A549 (cell line): ENCODE data around the gene TROAP. TPM values are rescaled to one million over a fixed set of nuclear protein-coding genes. Genes with fewer than 3 reads are reported as not detected.

Experiments
- ATAC-seq, 2 experiments: fragments of 200-7000 bp in 1 of 2; fragments of >200 bp in 1 of 2; cut with Nextera tagmentation in 1 of 2; cut with Tn5 transposase in 1 of 2; 3 replicates each; pipeline versions ENCODE4 v1.8.0 to v1.9.1; 2018 to 2020; ENCODE audit warnings: mild to moderate bottlenecking in 1 of 2, moderate library complexity in 1 of 2
- CTCF ChIA-PET: fragments of 300-600 bp; sonication (Branson Sonifier 250); formaldehyde crosslinking; extraction: SDS; loops from one replicate; lab custom pipeline; 2021; ENCODE audit warnings: antibody characterized with exemption, inconsistent platforms; lab: Yijun Ruan, JAX
- POLR2A ChIA-PET: fragments of 350-600 bp; formaldehyde crosslinking; extraction: SDS; loops from one replicate; lab custom pipeline; 2021; ENCODE audit warnings: antibody characterized with exemption, inconsistent platforms; lab: Yijun Ruan, JAX
- DNase-seq, 2 experiments: peaks; one replicate each; pipeline versions ENCODE4 v3.0.0 to v3.0.0-alpha.2; 2011 to 2016; ENCODE audit warnings: low read depth in 1 of 2, low spot score in 1 of 2
- FAIRE-seq: peaks from 2 replicates; lab custom pipeline; 2011; peaks lifted over from hg19 to GRCh38; lab: Jason Lieb, UNC
- H3K27ac ChIP-seq, 2 experiments: fragments of >200 bp; sonication (Bioruptor Twin); formaldehyde crosslinking; 3 replicates each; pipeline ENCODE4 v1.5.1; 2016 to 2017
- H3K4me1 ChIP-seq: fragments of >200 bp; sonication (Bioruptor Twin); formaldehyde crosslinking; 3 replicates; pipeline ENCODE4 v1.6.1; 2016
- H3K4me2 ChIP-seq: fragments of >200 bp; sonication (Bioruptor Twin); formaldehyde crosslinking; 3 replicates; pipeline ENCODE4 v1.6.1; 2016
- H3K4me3 ChIP-seq: fragments of >200 bp; sonication (Bioruptor Twin); formaldehyde crosslinking; 3 replicates; pipeline ENCODE4 v1.5.1; 2016
- H3K9me3 ChIP-seq: fragments of >200 bp; sonication (Bioruptor Twin); formaldehyde crosslinking; 3 replicates; pipeline ENCODE4 v1.6.1; 2016
- BHLHE40 ChIP-seq: IDR thresholded peaks from 2 replicates; pipeline ENCODE4 v1.6.1; 2012; ENCODE audit warnings: low read depth, low read length, inconsistent platforms
- CBX2 ChIP-seq: fragments of 200-600 bp; sonication (generic); IDR thresholded peaks from 2 replicates; pipeline ENCODE4 v1.6.1; 2016; ENCODE audit warnings: low read depth, mild to moderate bottlenecking, borderline replicate concordance
- CHD4 ChIP-seq: fragments of 200-600 bp; sonication (generic); IDR thresholded peaks from 2 replicates; pipeline ENCODE4 v1.6.1; 2016; ENCODE audit warnings: antibody characterized with exemption, mild to moderate bottlenecking, borderline replicate concordance
- EHF ChIP-seq: fragments of 250-450 bp; sonication (Bioruptor Pico); IDR thresholded peaks from 2 replicates; pipeline ENCODE4 v1.5.0; 2020; ENCODE audit warnings: mild to moderate bottlenecking
- EHMT2 ChIP-seq: fragments of 200-600 bp; sonication (generic); IDR thresholded peaks from 2 replicates; pipeline ENCODE4 v1.6.1; 2016; ENCODE audit warnings: antibody characterized with exemption, low read depth, mild to moderate bottlenecking, moderate library complexity
- FOXS1 ChIP-seq: fragments of 250-450 bp; sonication (Bioruptor Pico); IDR thresholded peaks from 2 replicates; pipeline ENCODE4 v1.5.0; 2020; ENCODE audit warnings: mild to moderate bottlenecking, moderate library complexity
- GATA3 ChIP-seq: IDR thresholded peaks from 2 replicates; pipeline ENCODE4 v1.6.1; 2012; ENCODE audit warnings: borderline replicate concordance
- HDAC2 ChIP-seq: fragments of 200-600 bp; sonication (generic); IDR thresholded peaks from 2 replicates; pipeline ENCODE4 v1.6.1; 2016
- HEYL ChIP-seq: fragments of 250-450 bp; sonication (Bioruptor Pico); IDR thresholded peaks from 2 replicates; pipeline ENCODE4 v1.8.0; 2021; ENCODE audit warnings: mild to moderate bottlenecking, moderate library complexity
- HOXB13 ChIP-seq: fragments of 250-450 bp; sonication (Bioruptor Pico); IDR thresholded peaks from 2 replicates; pipeline ENCODE4 v1.5.0; 2020; ENCODE audit warnings: low read depth, mild to moderate bottlenecking, moderate library complexity
- KDM1A ChIP-seq: fragments of 200-600 bp; sonication (generic); IDR thresholded peaks from 2 replicates; pipeline ENCODE4 v1.6.1; 2016; ENCODE audit warnings: low read depth, mild to moderate bottlenecking
- KDM5A ChIP-seq: fragments of 200-600 bp; sonication (generic); IDR thresholded peaks from 2 replicates; pipeline ENCODE4 v1.6.1; 2016; ENCODE audit warnings: antibody characterized with exemption, mild to moderate bottlenecking
- MAFK ChIP-seq: fragments of 450-650 bp; IDR thresholded peaks from 2 replicates; pipeline ENCODE4 v1.6.1; 2014; ENCODE audit not compliant: partially characterized antibody
- MAZ ChIP-seq: fragments of 150-350 bp; IDR thresholded peaks from 2 replicates; pipeline ENCODE4 v1.6.1; 2014; ENCODE audit warnings: antibody characterized with exemption, low read depth, low read length, borderline replicate concordance
- NPAS2 ChIP-seq: fragments of 250-450 bp; sonication (Bioruptor Pico); IDR thresholded peaks from 2 replicates; pipeline ENCODE4 v1.8.0; 2022; ENCODE audit warnings: mild to moderate bottlenecking, moderate library complexity, borderline replicate concordance
- POLR2A ChIP-seq: IDR thresholded peaks from 2 replicates; pipeline ENCODE4 v1.6.1; 2012; ENCODE audit warnings: mild to moderate bottlenecking, low read length
- RAD21 ChIP-seq, 2 experiments: fragments of >200 bp in 1 of 2; sonication (Bioruptor Twin) in 1 of 2; formaldehyde crosslinking in 1 of 2; IDR thresholded peaks in 1 of 2; conservative IDR thresholded peaks in 1 of 2; 2 replicates in 1 of 2; 3 replicates in 1 of 2; pipeline ENCODE4 v1.6.1; 2012 to 2018; ENCODE audit warnings: inconsistent platforms in 1 of 2
- SMC3 ChIP-seq: fragments of >200 bp; sonication (Bioruptor Twin); formaldehyde crosslinking; IDR thresholded peaks from 3 replicates; pipeline ENCODE4 v1.6.1; 2018; ENCODE audit warnings: inconsistent platforms
- ZFP36 ChIP-seq: fragments of 450-650 bp; IDR thresholded peaks from 2 replicates; pipeline ENCODE4 v1.6.1; 2014; ENCODE audit warnings: borderline replicate concordance; ENCODE audit not compliant: partially characterized antibody
- whole genome bisulfite sequencing: methylation state at CpG from one replicate; pipeline ENCODE4 v1.1.6; 2017; ENCODE audit errors: missing lambda C conversion rate; 5-methylcytosine and 5-hydroxymethylcytosine counted together
- polyA plus RNA-seq, 4 experiments: library from polyadenylated mRNA; depleted of rRNA in 3 of 4; stranded (reverse); fragments of >200 nt; fragmentation: RNase III in 1 of 4; extraction: RNeasy Plus Mini Kit Qiagen cat#74134 plus additional on column Dnase treatment in 1 of 4; gene quantifications; 2 replicates in 3 of 4; 3 replicates in 1 of 4; pipeline ENCODE4 v1.2.3, GENCODE V29; 2011 to 2017
- TF ChIP-seq, protein P1 (sequence below): IDR thresholded peaks from 2 replicates; pipeline ENCODE4 v1.6.1; 2012; ENCODE audit warnings: low read depth, borderline replicate concordance
- TF ChIP-seq, protein P2 (sequence below): fragments of 200-600 bp; sonication (generic); IDR thresholded peaks from 2 replicates; pipeline ENCODE4 v1.6.1; 2016; ENCODE audit warnings: antibody characterized with exemption, mild to moderate bottlenecking, moderate library complexity
- TF ChIP-seq, protein P3 (sequence below): fragments of 150-350 bp; IDR thresholded peaks from 2 replicates; pipeline ENCODE4 v1.6.1; 2014; ENCODE audit warnings: low read depth, mild to moderate bottlenecking, low read length
- TF ChIP-seq, protein P4 (sequence below): IDR thresholded peaks from 2 replicates; pipeline ENCODE4 v1.6.1; 2012
- TF ChIP-seq, protein P5 (sequence below): fragments of 450-650 bp; IDR thresholded peaks from 2 replicates; pipeline ENCODE4 v1.6.1; 2014; ENCODE audit warnings: antibody characterized with exemption
- TF ChIP-seq, protein P6 (sequence below): fragments of >200 bp; sonication (Bioruptor Twin); formaldehyde crosslinking; IDR thresholded peaks from 3 replicates; pipeline ENCODE4 v1.5.1; 2016

The TROAP gene
- polyA plus RNA-seq, 2 of the 4 experiments (the other 2 are of a cell fraction) = 50.0 to 55.5 TPM

DNA sequence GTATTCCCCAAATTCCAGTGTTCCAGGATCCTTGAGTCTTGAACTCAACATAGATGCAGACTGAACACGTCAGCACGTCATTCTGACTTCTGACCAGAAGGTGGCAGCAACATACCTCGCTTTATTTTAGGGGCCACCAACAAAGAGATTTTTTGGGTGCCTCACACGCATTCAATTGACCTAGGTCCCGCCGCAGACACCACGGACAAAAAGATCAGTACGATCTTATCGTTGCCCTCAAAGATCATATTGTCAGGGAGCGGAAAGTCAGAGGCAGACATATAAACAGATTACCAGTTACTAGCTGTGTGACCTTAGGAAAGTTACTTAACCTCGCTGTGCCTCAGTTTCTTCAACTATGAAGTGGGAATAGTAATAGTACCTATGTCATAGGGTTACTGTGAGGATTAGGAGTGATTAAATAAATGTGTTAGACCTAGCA lies 34.6 kb upstream of the TROAP start:
- FAIRE-seq = peak; percentile 59
- peak; percentile 47 to 66; a peak in 4 of 6 replicates for ATAC-seq
- POLR2A ChIA-PET = interaction anchor here (0.6 to 1.0 kb wide), 2 partner anchors 9 to 23 kb away, joined by 4 to 6 read pairs; no protein-coding TSS in a partner anchor
- CTCF ChIA-PET = interaction anchor here (0.6 to 15.8 kb wide), 38 partner anchors 7 to 335 kb away, joined by 3 to 164 read pairs (median 6); partner anchors contain the start of genes C1QL4, DNAJC22, PRPF40B and PRPH
- peak; percentile 66 to 70 for DNase-seq
- Histone ChIP-seq H3K4me3 (no peak overlapping the region), H3K27ac (no peak overlapping the region), H3K4me1 (0 out of 3 replicates have a peak, but pooled peaks cover 12% of the 10 kb centered on the region), H3K4me2 (no peak overlapping the region), H3K9me3 (no peaks in the 10 kb centered on the region)
- 6% methylated on average over 11 of the region's 11 CpGs for WGBS
- peak; percentile 89 to 91 for TF ChIP-seq RAD21 (conservative IDR thresholded peaks at IDR 0.05 in 1 of 2, IDR thresholded peaks at IDR 0.05 in 1 of 2)
- TF ChIP-seq, protein P1, sequence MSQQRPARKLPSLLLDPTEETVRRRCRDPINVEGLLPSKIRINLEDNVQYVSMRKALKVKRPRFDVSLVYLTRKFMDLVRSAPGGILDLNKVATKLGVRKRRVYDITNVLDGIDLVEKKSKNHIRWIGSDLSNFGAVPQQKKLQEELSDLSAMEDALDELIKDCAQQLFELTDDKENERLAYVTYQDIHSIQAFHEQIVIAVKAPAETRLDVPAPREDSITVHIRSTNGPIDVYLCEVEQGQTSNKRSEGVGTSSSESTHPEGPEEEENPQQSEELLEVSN = no peak
- no peak for TF ChIP-seq HOXB13 (CRISPR knock-in tag)
- TF ChIP-seq, protein P2, sequence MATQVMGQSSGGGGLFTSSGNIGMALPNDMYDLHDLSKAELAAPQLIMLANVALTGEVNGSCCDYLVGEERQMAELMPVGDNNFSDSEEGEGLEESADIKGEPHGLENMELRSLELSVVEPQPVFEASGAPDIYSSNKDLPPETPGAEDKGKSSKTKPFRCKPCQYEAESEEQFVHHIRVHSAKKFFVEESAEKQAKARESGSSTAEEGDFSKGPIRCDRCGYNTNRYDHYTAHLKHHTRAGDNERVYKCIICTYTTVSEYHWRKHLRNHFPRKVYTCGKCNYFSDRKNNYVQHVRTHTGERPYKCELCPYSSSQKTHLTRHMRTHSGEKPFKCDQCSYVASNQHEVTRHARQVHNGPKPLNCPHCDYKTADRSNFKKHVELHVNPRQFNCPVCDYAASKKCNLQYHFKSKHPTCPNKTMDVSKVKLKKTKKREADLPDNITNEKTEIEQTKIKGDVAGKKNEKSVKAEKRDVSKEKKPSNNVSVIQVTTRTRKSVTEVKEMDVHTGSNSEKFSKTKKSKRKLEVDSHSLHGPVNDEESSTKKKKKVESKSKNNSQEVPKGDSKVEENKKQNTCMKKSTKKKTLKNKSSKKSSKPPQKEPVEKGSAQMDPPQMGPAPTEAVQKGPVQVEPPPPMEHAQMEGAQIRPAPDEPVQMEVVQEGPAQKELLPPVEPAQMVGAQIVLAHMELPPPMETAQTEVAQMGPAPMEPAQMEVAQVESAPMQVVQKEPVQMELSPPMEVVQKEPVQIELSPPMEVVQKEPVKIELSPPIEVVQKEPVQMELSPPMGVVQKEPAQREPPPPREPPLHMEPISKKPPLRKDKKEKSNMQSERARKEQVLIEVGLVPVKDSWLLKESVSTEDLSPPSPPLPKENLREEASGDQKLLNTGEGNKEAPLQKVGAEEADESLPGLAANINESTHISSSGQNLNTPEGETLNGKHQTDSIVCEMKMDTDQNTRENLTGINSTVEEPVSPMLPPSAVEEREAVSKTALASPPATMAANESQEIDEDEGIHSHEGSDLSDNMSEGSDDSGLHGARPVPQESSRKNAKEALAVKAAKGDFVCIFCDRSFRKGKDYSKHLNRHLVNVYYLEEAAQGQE = no peak
- no peak for TF ChIP-seq EHMT2
- no peak for TF ChIP-seq HEYL (CRISPR knock-in tag)
- TF ChIP-seq ZFP36 = peak; percentile 79
- peak; percentile 21 for TF ChIP-seq MAFK
- TF ChIP-seq SMC3 = peak; percentile 65
- TF ChIP-seq MAZ = no peak
- no peak for TF ChIP-seq HDAC2
- TF ChIP-seq KDM1A = peak; percentile 68; the same call in 1 of the 2 replicates
- no peak for TF ChIP-seq NPAS2 (CRISPR knock-in tag)
- no peak for TF ChIP-seq CHD4
- no peak for TF ChIP-seq EHF (CRISPR knock-in tag)
- TF ChIP-seq, protein P3, sequence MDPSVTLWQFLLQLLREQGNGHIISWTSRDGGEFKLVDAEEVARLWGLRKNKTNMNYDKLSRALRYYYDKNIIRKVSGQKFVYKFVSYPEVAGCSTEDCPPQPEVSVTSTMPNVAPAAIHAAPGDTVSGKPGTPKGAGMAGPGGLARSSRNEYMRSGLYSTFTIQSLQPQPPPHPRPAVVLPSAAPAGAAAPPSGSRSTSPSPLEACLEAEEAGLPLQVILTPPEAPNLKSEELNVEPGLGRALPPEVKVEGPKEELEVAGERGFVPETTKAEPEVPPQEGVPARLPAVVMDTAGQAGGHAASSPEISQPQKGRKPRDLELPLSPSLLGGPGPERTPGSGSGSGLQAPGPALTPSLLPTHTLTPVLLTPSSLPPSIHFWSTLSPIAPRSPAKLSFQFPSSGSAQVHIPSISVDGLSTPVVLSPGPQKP = no peak
- no peak for TF ChIP-seq POLR2A
- no peak for TF ChIP-seq GATA3
- no peak for TF ChIP-seq CBX2
- 0 out of 2 replicates have a peak, but pooled peaks have one; percentile 40 for TF ChIP-seq BHLHE40
- TF ChIP-seq KDM5A = no peak
- no peak for TF ChIP-seq FOXS1 (CRISPR knock-in tag)
- TF ChIP-seq, protein P4, sequence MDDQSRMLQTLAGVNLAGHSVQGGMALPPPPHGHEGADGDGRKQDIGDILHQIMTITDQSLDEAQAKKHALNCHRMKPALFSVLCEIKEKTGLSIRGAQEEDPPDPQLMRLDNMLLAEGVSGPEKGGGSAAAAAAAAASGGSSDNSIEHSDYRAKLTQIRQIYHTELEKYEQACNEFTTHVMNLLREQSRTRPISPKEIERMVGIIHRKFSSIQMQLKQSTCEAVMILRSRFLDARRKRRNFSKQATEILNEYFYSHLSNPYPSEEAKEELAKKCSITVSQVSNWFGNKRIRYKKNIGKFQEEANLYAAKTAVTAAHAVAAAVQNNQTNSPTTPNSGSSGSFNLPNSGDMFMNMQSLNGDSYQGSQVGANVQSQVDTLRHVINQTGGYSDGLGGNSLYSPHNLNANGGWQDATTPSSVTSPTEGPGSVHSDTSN = no peak
- TF ChIP-seq, protein P5, sequence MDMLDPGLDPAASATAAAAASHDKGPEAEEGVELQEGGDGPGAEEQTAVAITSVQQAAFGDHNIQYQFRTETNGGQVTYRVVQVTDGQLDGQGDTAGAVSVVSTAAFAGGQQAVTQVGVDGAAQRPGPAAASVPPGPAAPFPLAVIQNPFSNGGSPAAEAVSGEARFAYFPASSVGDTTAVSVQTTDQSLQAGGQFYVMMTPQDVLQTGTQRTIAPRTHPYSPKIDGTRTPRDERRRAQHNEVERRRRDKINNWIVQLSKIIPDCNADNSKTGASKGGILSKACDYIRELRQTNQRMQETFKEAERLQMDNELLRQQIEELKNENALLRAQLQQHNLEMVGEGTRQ = no peak
- TF ChIP-seq, protein P6, sequence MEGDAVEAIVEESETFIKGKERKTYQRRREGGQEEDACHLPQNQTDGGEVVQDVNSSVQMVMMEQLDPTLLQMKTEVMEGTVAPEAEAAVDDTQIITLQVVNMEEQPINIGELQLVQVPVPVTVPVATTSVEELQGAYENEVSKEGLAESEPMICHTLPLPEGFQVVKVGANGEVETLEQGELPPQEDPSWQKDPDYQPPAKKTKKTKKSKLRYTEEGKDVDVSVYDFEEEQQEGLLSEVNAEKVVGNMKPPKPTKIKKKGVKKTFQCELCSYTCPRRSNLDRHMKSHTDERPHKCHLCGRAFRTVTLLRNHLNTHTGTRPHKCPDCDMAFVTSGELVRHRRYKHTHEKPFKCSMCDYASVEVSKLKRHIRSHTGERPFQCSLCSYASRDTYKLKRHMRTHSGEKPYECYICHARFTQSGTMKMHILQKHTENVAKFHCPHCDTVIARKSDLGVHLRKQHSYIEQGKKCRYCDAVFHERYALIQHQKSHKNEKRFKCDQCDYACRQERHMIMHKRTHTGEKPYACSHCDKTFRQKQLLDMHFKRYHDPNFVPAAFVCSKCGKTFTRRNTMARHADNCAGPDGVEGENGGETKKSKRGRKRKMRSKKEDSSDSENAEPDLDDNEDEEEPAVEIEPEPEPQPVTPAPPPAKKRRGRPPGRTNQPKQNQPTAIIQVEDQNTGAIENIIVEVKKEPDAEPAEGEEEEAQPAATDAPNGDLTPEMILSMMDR = peak; percentile 96
